DMS153 treated with DMSO at 0.1 percent for 48 hours (cell line): ENCODE measurements around the gene PASK.
A peak's percentile ranks its signal among the peaks of the same experiment; 100 is the strongest.
"Not testable (repeated sequence)": the region's sequence is repeated elsewhere in the genome, so short reads cannot be mapped to it uniquely, and the experiment has no call there.

Source experiments
- DNase-seq: peaks from one replicate; lab custom pipeline; 2025; ENCODE audit not compliant: unreplicated experiment; lab: John Stamatoyannopoulos, UW

PASK gene

GRCh38 chr2:241108271-241109209 is 40.7 kb downstream of the PASK start:
- DNase-seq, result no peak

DNA sequence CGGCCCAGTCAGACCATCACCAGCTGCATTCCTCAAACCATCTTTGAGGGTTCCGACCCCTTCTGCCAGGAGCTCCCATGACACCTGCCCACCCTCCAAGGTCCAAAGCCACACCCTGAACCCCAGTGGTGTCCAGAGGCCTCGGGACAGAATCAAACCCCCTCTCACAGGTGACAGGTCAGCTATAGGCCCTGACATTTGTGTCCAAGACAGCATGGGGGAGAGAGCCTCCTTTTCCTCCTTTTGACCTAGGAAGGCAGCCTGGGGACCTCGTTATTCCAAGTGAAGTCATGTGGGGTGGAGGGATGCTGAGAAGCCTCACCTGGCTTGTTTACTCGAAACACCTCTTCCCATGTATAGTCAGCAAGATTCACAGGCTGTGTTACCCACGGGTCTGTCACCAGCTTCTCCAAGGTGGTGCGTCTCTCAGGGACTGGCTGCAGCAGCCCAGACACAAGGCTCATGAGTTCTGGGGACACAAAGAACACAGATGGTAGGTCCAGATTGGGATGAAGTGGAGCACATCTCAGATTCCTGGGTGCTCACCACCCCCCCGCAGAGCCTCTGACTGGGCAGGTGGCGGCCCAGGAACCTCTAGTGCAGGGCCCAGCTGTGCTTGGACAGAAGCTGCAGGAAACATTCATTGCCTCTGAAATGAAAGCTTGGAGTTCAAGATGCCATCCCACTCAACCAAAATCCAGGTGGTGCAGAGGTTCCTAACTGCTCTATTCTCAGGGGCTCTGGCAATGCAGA is 42.1 kb downstream of the PASK start:
- DNase-seq, result no peak

DNA sequence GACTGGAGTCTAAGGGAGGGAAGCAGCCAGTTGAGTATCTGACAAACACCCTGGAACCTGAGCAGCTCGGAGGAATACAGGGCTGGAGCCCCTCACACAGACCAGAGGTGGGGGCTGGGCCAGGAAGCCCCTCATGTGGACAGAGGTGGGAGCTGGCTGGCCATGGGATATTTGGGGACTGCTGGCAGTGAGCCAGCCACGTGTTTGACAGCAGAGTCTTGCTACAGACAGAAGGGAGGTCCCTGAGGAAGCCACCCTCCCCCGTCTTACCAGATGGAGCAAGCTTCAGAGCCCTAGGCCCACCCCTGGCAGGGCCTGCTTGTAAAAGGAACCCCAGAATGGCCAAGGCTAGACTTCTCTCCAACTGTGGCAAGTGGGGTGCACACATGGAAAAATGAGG is 43.6 kb downstream of the PASK start:
- no peak for DNase-seq

- DNase-seq, result not testable (repeated sequence)
Measured at GRCh38 chr2:241104611-241105010, 44.7 kb downstream of the PASK start.

DNA sequence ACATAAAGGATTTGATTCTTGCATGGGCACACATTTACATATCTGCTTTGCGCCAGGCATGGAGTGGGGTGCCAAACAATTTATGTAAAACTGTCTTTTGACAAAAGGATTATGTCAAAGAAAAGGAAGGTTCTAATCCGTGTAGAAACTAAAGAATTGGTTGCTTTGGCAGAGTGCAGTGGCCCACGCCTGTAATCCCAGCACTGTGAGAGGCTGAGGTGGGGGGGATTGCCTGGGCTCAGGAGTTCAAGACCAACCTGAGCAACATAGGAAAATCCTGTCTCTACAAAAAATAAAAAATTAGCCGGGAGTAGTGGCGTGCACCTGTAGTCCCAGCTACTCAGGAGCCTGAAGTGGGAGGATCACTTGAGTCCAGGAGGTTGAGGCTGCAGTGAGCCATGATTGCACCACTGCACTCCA is 46.1 kb downstream of the PASK start:
- DNase-seq, result no peak

GRCh38 chr2:241102239-241102803 is 47.0 kb downstream of the PASK start, which contains the start of gene MTERF4:
Gene MTERF4 (minus strand): TSS chr2:241102287. CDS start chr2:241102273, 14 bp downstream.
- DNase-seq, result peak; percentile 36

- DNase-seq, result no peak
Measured at GRCh38 chr2:241099246-241099645, 50.0 kb downstream of the PASK start.

DNA sequence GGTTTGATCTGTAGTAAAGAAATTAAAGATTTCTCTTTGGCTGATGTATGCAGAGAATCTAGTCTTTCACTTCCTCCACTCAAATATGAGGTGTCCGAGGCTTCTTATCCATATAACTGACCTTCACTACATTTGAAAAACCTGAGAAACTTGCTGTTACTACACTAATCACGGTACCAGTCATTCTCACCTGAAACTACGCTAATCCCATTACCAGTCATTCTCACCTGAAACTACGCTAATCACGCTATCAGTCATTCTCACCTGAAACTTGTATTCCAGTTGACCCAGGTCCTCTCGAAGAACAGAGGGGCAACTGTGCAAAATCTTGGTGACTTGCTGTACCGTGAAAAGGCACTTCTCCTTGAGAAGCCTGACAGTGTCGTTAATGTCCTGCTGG is 52.3 kb downstream of the PASK start:
- no peak for DNase-seq

DNA sequence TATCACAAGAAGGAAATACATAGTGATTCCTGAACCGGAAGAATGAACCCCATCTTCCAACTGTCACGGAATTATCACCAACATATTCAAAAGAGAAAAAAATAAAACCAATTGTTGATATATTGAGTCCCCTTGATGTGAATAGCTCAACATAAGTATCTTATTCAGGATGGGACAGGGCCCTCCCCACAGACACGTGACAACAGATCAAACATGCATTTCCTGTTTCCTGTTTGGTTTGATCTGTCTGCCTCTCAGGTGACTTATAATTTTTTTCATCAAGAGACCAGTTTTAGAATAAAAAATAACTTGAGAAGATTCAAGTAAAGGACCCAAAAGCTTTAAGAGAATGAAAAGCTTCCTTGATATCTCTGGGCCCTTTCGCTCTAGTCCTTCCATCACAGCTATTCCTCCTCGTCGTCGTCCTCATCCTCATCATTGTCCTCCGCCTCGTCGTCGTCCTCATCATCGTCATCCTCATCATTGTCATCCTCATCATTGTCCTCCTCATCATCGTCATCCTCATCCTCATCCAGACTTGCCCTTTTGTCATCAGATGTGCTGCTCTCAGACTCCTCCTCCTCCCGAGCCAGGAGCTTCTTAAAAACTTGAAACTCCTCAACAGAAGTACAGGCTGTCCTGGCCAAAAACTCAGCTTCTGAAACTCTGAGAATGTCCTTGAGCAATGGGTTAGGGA is 53.5 kb downstream of the PASK start:
- no peak for DNase-seq

DNA sequence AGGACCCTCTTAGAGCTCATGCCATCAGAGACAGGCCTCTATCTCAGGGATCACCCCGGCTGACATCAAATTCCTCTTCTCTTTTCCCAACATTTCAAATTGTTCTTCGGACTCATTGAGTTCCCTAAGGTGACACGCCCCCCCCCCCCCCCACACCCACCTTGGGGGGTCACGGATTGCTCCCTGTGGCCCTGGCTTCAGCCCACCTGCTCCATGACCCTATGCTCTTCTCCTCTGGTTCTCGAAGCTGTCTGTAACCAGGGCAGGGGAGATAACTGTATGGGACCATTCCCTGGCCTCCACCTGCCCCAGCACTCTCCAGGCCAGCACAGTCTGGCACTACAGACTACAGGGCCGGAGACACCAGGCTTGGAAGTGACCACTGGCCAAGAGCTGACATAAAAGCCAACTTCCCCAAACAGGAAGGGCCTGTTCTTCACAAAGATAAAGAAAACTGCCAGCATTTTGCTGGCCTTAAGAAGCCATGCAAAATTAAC is 54.3 kb downstream of the PASK start:
- DNase-seq, result no peak

DNA sequence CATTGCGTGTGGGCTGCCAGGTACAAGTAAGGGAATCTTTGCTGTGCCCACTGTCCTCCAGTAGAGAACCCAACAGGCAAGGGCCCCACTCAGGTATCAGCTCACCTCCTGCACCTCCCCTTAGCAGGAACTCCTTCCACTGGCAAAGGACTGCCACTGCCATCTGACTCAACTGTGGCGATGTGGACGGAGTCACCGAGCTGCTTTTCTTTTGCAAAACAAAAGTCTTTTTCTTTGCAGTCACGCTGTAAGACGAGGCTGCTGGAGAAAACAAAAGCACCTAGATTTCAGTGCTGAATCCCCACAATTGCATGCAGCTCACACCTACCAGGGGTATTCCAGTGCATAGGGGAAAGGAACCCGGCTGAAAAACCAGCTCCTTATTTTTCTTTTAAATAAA is 55.1 kb downstream of the PASK start:
- DNase-seq, result no peak

DNA sequence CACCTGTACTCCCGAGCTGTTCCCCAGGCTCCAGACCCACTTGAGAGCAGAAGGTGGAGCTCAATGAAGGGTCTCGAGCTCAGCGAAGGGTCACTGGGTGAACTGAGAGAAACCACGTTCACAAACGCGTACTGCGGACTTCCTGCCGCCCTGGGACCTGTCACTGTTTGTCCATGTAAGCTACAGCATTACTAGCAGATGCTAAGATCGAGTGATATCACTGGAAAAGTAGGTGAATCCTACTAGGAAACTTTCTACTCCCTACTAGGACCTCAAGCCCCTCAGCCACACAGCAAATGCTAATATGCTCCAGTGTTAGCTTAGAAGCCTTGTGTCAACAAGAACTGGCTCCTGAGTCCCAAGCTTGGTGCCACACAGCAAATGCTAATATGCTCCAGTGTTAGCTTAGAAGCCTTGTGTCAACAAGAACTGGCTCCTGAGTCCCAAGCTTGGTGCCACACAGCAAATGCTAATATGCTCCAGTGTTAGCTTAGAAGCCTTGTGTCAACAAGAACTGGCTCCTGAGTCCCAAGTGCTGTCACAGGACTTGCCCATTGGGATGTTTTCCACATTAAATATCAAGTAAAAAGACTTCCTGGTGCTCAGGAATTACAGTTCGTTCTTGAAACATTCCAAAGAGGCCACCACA is 56.0 kb downstream of the PASK start:
- DNase-seq, result peak; percentile 64

- DNase-seq, result peak; percentile 53
Measured at GRCh38 chr2:241092677-241093076, 56.6 kb downstream of the PASK start.

DNA sequence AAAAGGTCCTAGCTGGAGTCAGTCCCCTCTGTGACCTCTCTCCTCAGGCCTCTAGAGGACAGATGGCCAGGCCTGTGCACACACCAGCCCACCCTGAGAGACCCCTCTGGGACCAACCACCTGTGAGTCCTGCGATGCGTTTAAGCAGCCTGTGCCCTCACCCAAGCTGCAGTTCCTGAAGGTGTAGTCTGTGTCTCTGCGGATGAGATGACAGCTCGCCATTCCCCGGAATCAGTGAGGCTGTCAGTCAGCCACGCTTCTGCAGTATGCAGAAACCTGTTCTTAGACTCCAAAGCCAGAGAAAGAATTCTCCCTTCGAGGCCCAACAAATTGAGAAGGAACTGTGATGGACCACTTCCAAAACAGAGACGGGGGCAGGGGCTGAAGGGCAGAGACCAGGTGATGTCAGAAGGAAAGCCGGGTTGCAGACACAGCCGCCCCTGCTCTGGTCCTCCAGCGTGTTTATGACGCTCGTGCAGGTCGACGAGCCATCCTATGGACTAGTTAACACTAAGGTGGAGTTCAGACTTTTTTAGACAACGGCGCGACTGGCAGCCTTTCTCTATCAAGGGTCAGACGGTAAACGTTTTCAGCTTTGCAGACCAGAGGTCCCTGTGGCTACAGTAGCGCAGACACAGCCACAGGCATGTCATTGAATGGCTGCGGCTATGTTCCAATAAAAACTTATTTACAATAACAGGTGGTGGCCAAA is 57.4 kb downstream of the PASK start:
- no peak for DNase-seq

DNA sequence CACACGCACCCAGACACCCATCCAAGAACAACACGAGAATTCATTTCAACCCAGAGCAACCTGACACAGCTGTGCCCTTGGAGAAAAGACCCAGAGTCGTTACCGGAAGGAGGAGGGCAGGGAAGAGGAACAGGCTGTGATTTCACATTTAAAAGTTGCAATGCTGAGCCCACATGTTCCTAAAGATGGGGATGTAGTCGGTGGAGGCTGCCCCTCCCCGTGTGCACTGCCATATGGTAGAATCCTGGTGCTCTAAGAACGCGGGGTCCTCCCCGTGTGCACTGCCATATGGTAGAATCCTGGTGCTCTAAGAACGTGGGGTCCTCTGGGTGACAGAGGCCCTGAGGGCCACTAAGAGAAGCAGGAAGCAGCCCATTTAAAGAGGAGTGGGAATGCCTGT is 58.1 kb downstream of the PASK start:
- DNase-seq, result no peak

DNA sequence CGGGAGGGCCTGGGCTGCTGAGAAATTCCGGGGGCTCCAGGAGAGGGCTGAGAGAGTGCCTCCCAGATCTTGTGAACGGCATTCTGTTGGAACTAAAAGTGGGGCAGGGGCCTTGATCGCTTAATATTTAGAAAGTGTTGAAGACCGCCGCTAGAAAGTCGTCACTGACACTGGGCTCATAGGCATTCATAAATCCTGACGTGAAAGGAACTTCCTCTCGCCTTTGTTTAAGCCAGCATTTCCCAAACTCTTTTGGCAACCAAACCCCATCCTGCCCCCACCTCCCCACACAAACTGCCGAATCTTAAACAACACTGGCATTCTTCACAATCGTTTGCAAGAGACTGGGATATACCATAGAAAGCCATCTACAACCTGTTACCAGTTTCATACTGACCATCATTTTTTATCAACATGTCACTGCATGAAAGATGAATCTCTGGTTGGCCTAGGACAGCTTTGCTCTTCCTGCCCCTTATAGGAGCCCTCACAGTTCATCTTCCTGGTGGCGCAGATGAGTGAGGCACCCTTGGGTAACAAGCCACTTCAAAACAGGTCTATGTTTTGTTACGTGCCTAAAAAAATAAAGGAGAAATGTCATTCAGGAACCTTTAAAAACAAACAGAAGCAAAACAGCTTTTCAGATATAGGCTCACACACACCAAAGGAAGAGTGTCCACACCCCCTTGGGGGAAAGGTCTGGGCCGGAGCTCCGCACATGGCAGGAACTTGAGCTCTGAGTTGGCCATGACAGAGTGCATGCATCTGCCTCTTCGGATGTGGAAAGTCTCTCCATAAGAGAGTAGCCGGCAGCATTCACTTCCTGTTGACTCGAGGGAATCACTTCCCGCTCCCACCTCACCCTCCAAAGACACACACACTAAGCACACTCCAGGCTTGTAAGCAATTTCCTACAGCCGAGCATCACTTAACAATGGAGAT is 60.2 kb downstream of the PASK start:
- DNase-seq, result no peak

- DNase-seq, result no peak
Measured at GRCh38 chr2:241088376-241088775, 60.9 kb downstream of the PASK start.

GRCh38 chr2:241087420-241088268 is 61.6 kb downstream of the PASK start:
- DNase-seq, result no peak
